Gastroesophageal sphincter (tissue), 3 donors: ENCODE data around the gene MEIS2.

Experiments used
- EP300 ChIP-seq: sonication (generic); formaldehyde crosslinking; IDR thresholded peaks from one replicate; pipeline ENCODE4 v1.6.1; 2017; ENCODE audit warnings: antibody characterized with exemption, mild to moderate bottlenecking
- POLR2A ChIP-seq, 2 donors: fragments of 450-650 bp; IDR thresholded peaks; one replicate each; pipeline ENCODE4 v1.6.1; 2017; ENCODE audit warnings: antibody characterized with exemption in 2 of 2, mild to moderate bottlenecking in 2 of 2, moderate library complexity in 1 of 2
- TF ChIP-seq, protein P1 (sequence below), 4 experiments: fragments of 200-600 bp in 2 of 4; fragments of 450-650 bp in 2 of 4; sonication (generic) in 1 of 4; IDR thresholded peaks; one replicate each; pipeline ENCODE4 v1.5.1; 2017 to 2019; ENCODE audit warnings: antibody characterized with exemption in 4 of 4, mild to moderate bottlenecking in 2 of 4, moderate library complexity in 2 of 4

DNA sequence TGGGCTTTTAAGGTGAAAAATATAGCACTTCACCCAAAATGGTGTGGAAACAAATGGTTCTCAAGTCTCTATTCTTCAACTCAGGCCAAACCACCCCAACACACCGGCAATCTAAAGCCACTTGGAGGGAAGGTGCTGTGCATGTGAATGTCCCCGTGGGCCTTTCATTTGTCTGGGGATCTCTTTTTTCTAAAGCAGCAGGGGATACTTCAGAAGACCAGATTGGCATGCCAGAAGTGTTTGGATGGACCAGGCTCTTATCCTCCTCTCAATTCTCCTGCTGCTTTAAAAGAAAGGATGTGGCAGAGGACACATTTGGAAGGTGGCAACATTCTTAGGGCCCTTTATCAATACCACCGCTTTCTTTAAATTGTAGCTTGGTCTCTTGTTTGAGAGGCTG, 193.1 kb downstream of the MEIS2 start:
- TF ChIP-seq, protein P1, sequence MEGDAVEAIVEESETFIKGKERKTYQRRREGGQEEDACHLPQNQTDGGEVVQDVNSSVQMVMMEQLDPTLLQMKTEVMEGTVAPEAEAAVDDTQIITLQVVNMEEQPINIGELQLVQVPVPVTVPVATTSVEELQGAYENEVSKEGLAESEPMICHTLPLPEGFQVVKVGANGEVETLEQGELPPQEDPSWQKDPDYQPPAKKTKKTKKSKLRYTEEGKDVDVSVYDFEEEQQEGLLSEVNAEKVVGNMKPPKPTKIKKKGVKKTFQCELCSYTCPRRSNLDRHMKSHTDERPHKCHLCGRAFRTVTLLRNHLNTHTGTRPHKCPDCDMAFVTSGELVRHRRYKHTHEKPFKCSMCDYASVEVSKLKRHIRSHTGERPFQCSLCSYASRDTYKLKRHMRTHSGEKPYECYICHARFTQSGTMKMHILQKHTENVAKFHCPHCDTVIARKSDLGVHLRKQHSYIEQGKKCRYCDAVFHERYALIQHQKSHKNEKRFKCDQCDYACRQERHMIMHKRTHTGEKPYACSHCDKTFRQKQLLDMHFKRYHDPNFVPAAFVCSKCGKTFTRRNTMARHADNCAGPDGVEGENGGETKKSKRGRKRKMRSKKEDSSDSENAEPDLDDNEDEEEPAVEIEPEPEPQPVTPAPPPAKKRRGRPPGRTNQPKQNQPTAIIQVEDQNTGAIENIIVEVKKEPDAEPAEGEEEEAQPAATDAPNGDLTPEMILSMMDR (IDR thresholded peaks at IDR 0.05): no peak
- TF ChIP-seq EP300: no peak
- TF ChIP-seq POLR2A (IDR thresholded peaks at IDR 0.05): no peak
